Karpas-422 (cell line): ENCODE results near the gene NDUFA12. TPM values are rescaled to one million over a fixed set of nuclear protein-coding genes. Genes with fewer than 3 reads are reported as not detected.

Source experiments
- DNase-seq: peaks from one replicate; pipeline ENCODE4 v3.0.0-alpha.2; 2015
- H2AFZ ChIP-seq: fragments of 200-600 bp; sonication (generic); 2 replicates; pipeline ENCODE4 v1.6.1; 2014; ENCODE audit warnings: antibody characterized with exemption, low read length, mixed read lengths
- H3K27ac ChIP-seq: fragments of 200-600 bp; sonication (generic); 2 replicates; pipeline ENCODE4 v1.5.1; 2014; ENCODE audit warnings: mild to moderate bottlenecking, low read length, moderate library complexity
- H3K27me3 ChIP-seq: fragments of 200-600 bp; sonication (generic); 2 replicates; pipeline ENCODE4 v1.6.1; 2014; ENCODE audit warnings: low read length, mixed read lengths
- H3K36me3 ChIP-seq: fragments of 200-600 bp; sonication (generic); 2 replicates; pipeline ENCODE4 v1.6.1; 2014; ENCODE audit warnings: low read length, mixed read lengths; ENCODE audit not compliant: insufficient read depth
- H3K4me1 ChIP-seq: fragments of 200-600 bp; sonication (generic); 2 replicates; pipeline ENCODE4 v1.6.1; 2014; ENCODE audit warnings: mild to moderate bottlenecking, low read length, mixed read lengths
- H3K4me2 ChIP-seq: fragments of 200-600 bp; sonication (generic); 2 replicates; pipeline ENCODE4 v1.6.1; 2014; ENCODE audit warnings: low read length, low read depth, mild to moderate bottlenecking; ENCODE audit not compliant: poor library complexity, severe bottlenecking
- H3K4me3 ChIP-seq: fragments of 200-600 bp; sonication (generic); 2 replicates; pipeline ENCODE4 v1.5.1; 2014; ENCODE audit warnings: mild to moderate bottlenecking, antibody characterized with exemption, low read length, mixed read lengths
- H3K79me2 ChIP-seq: fragments of 200-600 bp; sonication (generic); 2 replicates; pipeline ENCODE4 v1.6.1; 2014; ENCODE audit warnings: mild to moderate bottlenecking, low read length, mixed read lengths
- H3K9ac ChIP-seq: fragments of 200-600 bp; sonication (generic); 2 replicates; pipeline ENCODE4 v1.6.0; 2014; ENCODE audit warnings: low read length
- H3K9me2 ChIP-seq: fragments of 200-600 bp; sonication (generic), shearing (Covaris generic); replicated peaks from 2 replicates; pipeline ENCODE4 v1.6.0; 2014; ENCODE audit warnings: mild to moderate bottlenecking, low read length, moderate library complexity; ENCODE audit not compliant: insufficient read depth
- H3K9me3 ChIP-seq: fragments of 300-700, 200-600 bp; sonication (generic); 2 replicates; pipeline ENCODE4 v1.6.1; 2014; ENCODE audit warnings: low read length, mixed read lengths
- H4K20me1 ChIP-seq: fragments of 200-600 bp; sonication (generic); 2 replicates; pipeline ENCODE4 v1.6.1; 2014; ENCODE audit warnings: mild to moderate bottlenecking, antibody characterized with exemption, low read length, low read depth; ENCODE audit not compliant: insufficient read depth
- total RNA-seq: library from RNA; depleted of rRNA; stranded (reverse); fragments of >200 nt; shearing (Covaris generic); gene quantifications from 2 replicates; pipeline ENCODE4 v1.2.3, GENCODE V29; 2014; ENCODE audit warnings: low replicate concordance

NDUFA12 gene
- total RNA-seq, 1 experiment from 2014 or later = 188 TPM

DNA sequence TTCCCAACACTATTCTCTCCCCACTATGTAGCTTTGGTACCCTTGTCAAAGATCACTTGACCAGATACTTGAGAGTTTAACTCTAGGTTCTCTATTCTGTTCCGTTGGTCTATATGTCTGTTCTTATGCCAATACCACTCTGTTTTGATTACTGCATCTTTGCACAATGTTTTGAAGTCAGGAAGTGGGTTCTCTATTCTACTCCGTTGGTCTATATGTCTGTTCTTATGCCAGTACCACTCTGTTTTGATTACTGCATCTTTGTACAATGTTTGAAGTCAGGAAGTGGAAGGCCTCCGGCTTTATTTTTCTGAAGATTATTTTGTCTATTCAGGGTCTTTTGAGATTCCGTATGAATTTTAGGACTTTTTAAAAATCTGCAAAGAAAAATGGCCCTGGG is 2.7 kb upstream of the NDUFA12 start:
- Histone ChIP-seq H3K36me3 (peaks cover under 1% of the 10 kb centered on the region; the same call in 1 of the 2 replicates), H3K27me3 (no peaks in the 10 kb centered on the region), H4K20me1 (peaks cover 3% of the 10 kb centered on the region; the same call in 1 of the 2 replicates), H3K4me3 (no peak overlapping the region), H3K9me2 (no peaks in the 10 kb centered on the region), H3K4me2 (no peak overlapping the region), H3K9me3 (0 out of 2 replicates have a peak, but pooled peaks cover 3% of the 10 kb centered on the region), H3K4me1 (peaks cover 16% of the 10 kb centered on the region), H3K27ac (no peak overlapping the region), H2AFZ (no peak overlapping the region), H3K9ac (no peak overlapping the region), H3K79me2 (peaks cover 22% of the 10 kb centered on the region)
- no peak for DNase-seq

DNA sequence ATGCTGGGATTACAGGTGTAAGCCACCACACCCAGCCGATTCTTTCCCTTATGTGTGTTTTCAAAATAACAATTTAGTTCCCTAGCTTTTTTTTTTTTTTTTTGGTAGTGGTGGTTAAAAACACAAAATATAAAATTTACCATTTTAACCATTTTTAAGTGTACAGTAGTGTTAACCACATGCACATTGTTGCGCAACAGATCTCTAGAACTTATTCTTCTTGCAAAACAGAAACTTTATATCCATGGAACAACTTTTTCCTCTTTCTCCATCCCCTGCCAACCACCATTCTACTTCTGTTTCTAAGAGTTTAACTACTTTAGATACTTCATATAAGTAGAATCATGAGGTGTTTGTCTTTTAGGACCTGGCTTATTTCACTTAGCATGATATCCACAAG is 1.1 kb upstream of the NDUFA12 start:
- DNase-seq = no peak
- Histone ChIP-seq H3K36me3 (peaks cover 16% of the 10 kb centered on the region), H3K27me3 (no peaks in the 10 kb centered on the region), H3K4me3 (no peak overlapping the region; the same call in 1 of the 2 replicates), H3K27ac (no peak overlapping the region), H3K9me3 (0 out of 2 replicates have a peak, but pooled peaks cover 3% of the 10 kb centered on the region), H2AFZ (no peak overlapping the region), H3K9ac (no peak overlapping the region), H3K9me2 (no peaks in the 10 kb centered on the region), H4K20me1 (peaks cover 3% of the 10 kb centered on the region; the same call in 1 of the 2 replicates), H3K79me2 (peaks cover 38% of the 10 kb centered on the region), H3K4me1 (peaks cover 30% of the 10 kb centered on the region), H3K4me2 (peak overlapping the region; percentile 99)

DNA sequence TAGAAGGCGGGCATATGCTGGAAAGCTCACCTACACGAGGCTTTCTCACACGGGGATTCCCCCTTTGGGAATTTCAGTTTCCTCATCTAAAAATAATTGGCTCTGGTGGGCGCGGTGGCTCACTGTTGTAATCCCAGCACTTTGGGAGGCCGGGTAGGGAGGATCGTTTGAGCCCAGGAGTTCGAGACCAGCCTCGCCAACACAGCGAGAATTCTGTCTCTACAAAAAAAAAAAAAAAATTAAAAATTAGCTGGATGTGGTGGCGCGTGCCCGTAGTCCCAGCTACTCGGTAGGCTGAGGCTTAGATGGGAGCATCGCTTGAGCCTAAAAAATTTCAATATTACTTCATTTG is 400 bp upstream of the NDUFA12 start:
- H3K9ac ChIP-seq = peak overlapping the region; percentile 87
- H3K27me3 ChIP-seq = no peaks in the 10 kb centered on the region
- H3K4me2 ChIP-seq = peak overlapping the region; percentile 99
- H4K20me1 ChIP-seq = peaks cover 3% of the 10 kb centered on the region; the same call in 1 of the 2 replicates
- DNase-seq = no peak
- no peak overlapping the region for H3K27ac ChIP-seq
- 0 out of 2 replicates have a peak, but pooled peaks cover 3% of the 10 kb centered on the region for H3K9me3 ChIP-seq
- H3K4me3 ChIP-seq = peak overlapping the region; percentile 96
- H3K36me3 ChIP-seq = peaks cover 20% of the 10 kb centered on the region
- H2AFZ ChIP-seq = 0 out of 2 replicates have a peak overlapping the region, but pooled peaks have one; percentile 23
- H3K4me1 ChIP-seq = peaks cover 36% of the 10 kb centered on the region
- H3K79me2 ChIP-seq = peaks cover 45% of the 10 kb centered on the region
- H3K9me2 ChIP-seq = no peaks in the 10 kb centered on the region

DNA sequence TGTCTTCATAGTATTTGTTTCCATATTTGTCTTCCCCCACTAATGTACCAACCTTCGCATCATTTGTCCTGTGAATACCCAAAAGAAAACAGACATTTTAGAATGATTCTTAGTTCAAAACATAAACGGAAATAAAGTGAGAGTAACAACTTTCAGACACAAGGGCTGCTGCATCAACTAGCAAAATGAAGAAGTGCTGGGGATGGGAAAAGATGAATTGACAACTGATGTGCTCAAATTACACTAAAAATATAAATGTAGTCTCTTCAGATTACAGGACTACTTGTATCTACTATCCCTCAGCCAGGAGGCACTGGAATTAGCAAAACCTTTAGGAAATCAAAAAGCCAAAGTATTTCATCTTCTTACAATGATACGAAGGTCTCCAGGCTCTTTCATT is 743 bp downstream of the NDUFA12 start:
- H3K27me3 ChIP-seq = no peaks in the 10 kb centered on the region
- peak; percentile 61 for DNase-seq
- peaks cover 3% of the 10 kb centered on the region; the same call in 1 of the 2 replicates for H4K20me1 ChIP-seq
- H3K9ac ChIP-seq = peak overlapping the region; percentile 87
- 0 out of 2 replicates have a peak, but pooled peaks cover 3% of the 10 kb centered on the region for H3K9me3 ChIP-seq
- peak overlapping the region; percentile 76 for H3K27ac ChIP-seq
- H3K4me3 ChIP-seq = peak overlapping the region; percentile 96
- H3K36me3 ChIP-seq = peaks cover 24% of the 10 kb centered on the region
- peaks cover 47% of the 10 kb centered on the region for H3K4me1 ChIP-seq
- H3K4me2 ChIP-seq = peak overlapping the region; percentile 99
- H3K79me2 ChIP-seq = peaks cover 57% of the 10 kb centered on the region
- no peaks in the 10 kb centered on the region for H3K9me2 ChIP-seq
- H2AFZ ChIP-seq = no peak overlapping the region; the same call in 1 of the 2 replicates

DNA sequence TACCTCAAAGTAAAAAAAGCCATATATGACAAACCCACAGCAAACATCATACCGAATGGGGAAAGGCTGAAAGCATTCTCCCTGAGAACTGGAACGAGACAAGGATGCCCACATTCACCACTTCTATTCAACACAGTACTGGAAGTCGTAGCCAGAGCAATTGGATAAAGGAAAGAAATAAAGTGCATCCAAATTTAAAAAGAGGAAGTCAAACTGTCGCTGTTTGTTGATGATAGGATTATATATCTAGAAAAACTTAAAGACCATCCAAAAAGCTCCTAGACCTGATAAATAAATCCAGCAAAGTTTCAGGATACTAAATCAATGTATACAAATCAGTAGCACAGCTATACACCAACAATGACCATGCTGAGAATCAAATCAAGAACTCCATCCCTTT is 5.2 kb downstream of the NDUFA12 start:
- H3K9me3 ChIP-seq = no peaks in the 10 kb centered on the region
- H3K9me2 ChIP-seq = no peaks in the 10 kb centered on the region
- H3K4me2 ChIP-seq = no peak overlapping the region
- peaks cover 90% of the 10 kb centered on the region for H3K79me2 ChIP-seq
- peaks cover 3% of the 10 kb centered on the region; the same call in 1 of the 2 replicates for H4K20me1 ChIP-seq
- no peaks in the 10 kb centered on the region for H3K27me3 ChIP-seq
- DNase-seq = no peak
- peaks cover 43% of the 10 kb centered on the region for H3K4me1 ChIP-seq
- peaks cover 52% of the 10 kb centered on the region for H3K36me3 ChIP-seq
- no peak overlapping the region for H3K27ac ChIP-seq
- H3K9ac ChIP-seq = no peak overlapping the region
- no peak overlapping the region for H3K4me3 ChIP-seq
- H2AFZ ChIP-seq = no peak overlapping the region

DNA sequence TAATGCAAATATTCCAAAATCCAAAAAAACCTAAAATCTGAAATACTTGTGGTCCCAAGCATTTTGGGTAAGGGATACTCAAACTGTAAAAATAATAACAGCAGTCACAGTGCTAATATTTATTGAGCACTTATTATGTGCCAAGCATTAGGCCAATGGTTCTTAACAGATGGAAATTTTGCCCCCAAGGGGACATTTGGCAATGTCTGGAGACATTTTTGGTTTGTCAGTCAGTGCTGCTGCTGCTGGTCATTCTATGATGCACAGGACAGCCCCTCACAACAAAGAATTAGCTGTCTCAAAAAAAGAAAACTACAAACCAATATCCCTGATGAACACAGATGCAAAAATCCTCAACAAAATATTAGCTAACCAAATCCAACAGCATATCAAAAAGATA is 5.8 kb downstream of the NDUFA12 start:
- Histone ChIP-seq H3K79me2 (peaks cover 86% of the 10 kb centered on the region), H3K4me1 (peaks cover 43% of the 10 kb centered on the region), H3K4me2 (no peak overlapping the region), H3K4me3 (no peak overlapping the region), H3K9me2 (no peaks in the 10 kb centered on the region), H4K20me1 (peaks cover 3% of the 10 kb centered on the region; the same call in 1 of the 2 replicates), H3K9ac (no peak overlapping the region), H3K36me3 (peaks cover 52% of the 10 kb centered on the region), H2AFZ (no peak overlapping the region), H3K9me3 (no peaks in the 10 kb centered on the region), H3K27ac (no peak overlapping the region), H3K27me3 (no peaks in the 10 kb centered on the region)
- no peak for DNase-seq

GRCh38 chr12:94997061-94997460 is 6.4 kb downstream of the NDUFA12 start:
- Histone ChIP-seq H3K27me3 (no peaks in the 10 kb centered on the region), H4K20me1 (no peaks in the 10 kb centered on the region), H3K4me2 (no peak overlapping the region), H3K4me1 (peaks cover 37% of the 10 kb centered on the region), H3K9me2 (no peaks in the 10 kb centered on the region), H3K36me3 (peaks cover 52% of the 10 kb centered on the region), H2AFZ (no peak overlapping the region), H3K9ac (no peak overlapping the region), H3K9me3 (no peaks in the 10 kb centered on the region), H3K27ac (no peak overlapping the region), H3K4me3 (no peak overlapping the region), H3K79me2 (peaks cover 86% of the 10 kb centered on the region)
- DNase-seq = no peak

- Histone ChIP-seq H3K9me3 (no peaks in the 10 kb centered on the region), H4K20me1 (no peaks in the 10 kb centered on the region), H2AFZ (no peak overlapping the region), H3K9me2 (no peaks in the 10 kb centered on the region), H3K79me2 (peaks cover 79% of the 10 kb centered on the region), H3K9ac (no peak overlapping the region), H3K4me1 (peaks cover 18% of the 10 kb centered on the region), H3K36me3 (peaks cover 42% of the 10 kb centered on the region), H3K4me3 (no peak overlapping the region), H3K27me3 (no peaks in the 10 kb centered on the region), H3K4me2 (no peak overlapping the region), H3K27ac (no peak overlapping the region)
- DNase-seq = no peak
These were observed 9.2 kb downstream of the NDUFA12 start for GRCh38 chr12:94994312-94994711.
